DND-41 (cell line): ENCODE data around the gene OR51E2.

Experiments
- EZH2 ChIP-seq: IDR thresholded peaks from 3 replicates; pipeline ENCODE4 v1.6.1; 2012; ENCODE audit warnings: borderline replicate concordance, low read depth, mild to moderate bottlenecking, moderate library complexity, low read length, inconsistent platforms; ENCODE audit not compliant: severe bottlenecking
- TF ChIP-seq, protein P1 (sequence below): IDR thresholded peaks from 2 replicates; pipeline ENCODE4 v1.5.1; 2012; ENCODE audit warnings: borderline replicate concordance, low read length, moderate library complexity, mild to moderate bottlenecking; ENCODE audit not compliant: poor library complexity, severe bottlenecking; ENCODE audit errors: extremely low read depth

- TF ChIP-seq, protein P1, sequence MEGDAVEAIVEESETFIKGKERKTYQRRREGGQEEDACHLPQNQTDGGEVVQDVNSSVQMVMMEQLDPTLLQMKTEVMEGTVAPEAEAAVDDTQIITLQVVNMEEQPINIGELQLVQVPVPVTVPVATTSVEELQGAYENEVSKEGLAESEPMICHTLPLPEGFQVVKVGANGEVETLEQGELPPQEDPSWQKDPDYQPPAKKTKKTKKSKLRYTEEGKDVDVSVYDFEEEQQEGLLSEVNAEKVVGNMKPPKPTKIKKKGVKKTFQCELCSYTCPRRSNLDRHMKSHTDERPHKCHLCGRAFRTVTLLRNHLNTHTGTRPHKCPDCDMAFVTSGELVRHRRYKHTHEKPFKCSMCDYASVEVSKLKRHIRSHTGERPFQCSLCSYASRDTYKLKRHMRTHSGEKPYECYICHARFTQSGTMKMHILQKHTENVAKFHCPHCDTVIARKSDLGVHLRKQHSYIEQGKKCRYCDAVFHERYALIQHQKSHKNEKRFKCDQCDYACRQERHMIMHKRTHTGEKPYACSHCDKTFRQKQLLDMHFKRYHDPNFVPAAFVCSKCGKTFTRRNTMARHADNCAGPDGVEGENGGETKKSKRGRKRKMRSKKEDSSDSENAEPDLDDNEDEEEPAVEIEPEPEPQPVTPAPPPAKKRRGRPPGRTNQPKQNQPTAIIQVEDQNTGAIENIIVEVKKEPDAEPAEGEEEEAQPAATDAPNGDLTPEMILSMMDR = no peak
- no peak for TF ChIP-seq EZH2
These were observed 17.3 kb downstream of the OR51E2 start for GRCh38 chr11:4680341-4680740.
